CD4-positive, alpha-beta T cell treated with Interleukin-21 for 1 hour (primary cell): ENCODE measurements around the gene NOBOX.
A peak's percentile ranks its signal among the peaks of the same experiment; 100 is the strongest.
"Not testable (repeated sequence)": the region's sequence is repeated elsewhere in the genome, so short reads cannot be mapped to it uniquely, and the experiment has no call there.

Source experiments
- DNase-seq: peaks from one replicate; pipeline ENCODE4 v3.0.0-alpha.2; 2020

The NOBOX gene

DNA sequence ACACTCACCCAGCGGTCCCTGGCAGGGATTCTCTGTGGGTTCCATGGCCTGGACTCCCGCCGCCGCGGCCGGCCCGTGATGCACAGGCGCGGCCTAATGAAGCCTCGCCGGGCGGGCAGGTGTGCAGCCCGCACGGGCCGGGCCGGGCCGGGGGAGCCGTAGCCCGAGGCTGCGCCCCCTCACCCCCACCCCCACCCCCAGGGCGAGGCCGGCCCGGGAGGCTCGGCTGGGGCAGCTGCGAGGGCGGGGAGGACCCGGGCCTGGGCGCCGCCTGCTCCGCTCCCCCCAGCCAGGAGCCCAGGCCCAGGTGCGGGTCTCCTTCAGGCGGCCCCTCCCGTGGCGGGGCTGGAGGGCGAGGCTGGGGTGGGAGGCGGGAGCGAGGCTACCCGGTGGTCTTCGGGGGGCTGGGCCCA is at the start of gene NOBOX:
Gene NOBOX (minus strand): TSS at position 45 of the 413 bp plus-strand sequence.
- DNase-seq = no peak

- DNase-seq = no peak
Observed at GRCh38 chr7:144452064-144452463, 48.6 kb upstream of the NOBOX start.

- no peak for DNase-seq
Observed at GRCh38 chr7:144445590-144445989, 42.1 kb upstream of the NOBOX start.

- no peak for DNase-seq
Observed at GRCh38 chr7:144439717-144440205, 36.3 kb upstream of the NOBOX start.

GRCh38 chr7:144438759-144439158 is 35.3 kb upstream of the NOBOX start:
- DNase-seq = no peak

DNA sequence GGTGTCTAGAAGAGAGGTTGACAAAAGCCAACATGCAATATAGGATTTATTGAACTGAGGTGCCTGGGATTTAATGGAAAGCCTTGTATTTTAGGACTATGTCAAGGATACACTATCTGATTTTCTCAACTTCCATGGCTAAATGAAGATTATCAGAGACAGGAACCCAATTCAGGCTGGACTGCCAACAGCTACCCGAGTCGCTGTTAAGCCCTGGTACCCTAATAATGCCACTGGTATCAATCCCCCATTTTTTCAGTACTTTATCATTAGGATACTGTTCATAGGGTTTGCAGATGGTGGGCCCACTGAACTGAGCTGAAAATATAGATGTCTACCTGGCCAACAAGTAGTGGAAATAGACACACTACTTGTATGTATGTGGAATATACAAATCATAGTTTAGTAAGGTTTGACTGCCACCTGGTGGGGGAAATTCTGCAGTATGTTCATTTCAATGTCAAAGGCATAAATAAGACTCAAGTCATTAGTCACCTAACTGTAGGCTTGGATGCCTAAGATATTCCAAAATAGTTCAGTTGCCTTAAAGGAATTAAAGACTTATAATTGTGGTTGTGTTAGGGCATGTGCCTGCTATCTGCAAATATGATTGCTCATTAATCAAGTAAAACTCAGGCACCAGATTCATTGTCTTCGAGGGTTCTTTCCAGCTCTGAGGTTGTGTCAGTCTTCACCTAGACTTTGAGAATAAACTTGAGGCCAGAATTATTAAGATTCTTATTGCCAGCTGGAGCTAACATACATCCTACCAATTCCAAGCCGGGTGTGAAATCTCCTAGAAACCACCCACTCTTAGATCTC is 34.1 kb upstream of the NOBOX start:
- DNase-seq = peak; percentile 53

- DNase-seq = no peak
Observed at GRCh38 chr7:144436500-144436899, 33.0 kb upstream of the NOBOX start.

DNA sequence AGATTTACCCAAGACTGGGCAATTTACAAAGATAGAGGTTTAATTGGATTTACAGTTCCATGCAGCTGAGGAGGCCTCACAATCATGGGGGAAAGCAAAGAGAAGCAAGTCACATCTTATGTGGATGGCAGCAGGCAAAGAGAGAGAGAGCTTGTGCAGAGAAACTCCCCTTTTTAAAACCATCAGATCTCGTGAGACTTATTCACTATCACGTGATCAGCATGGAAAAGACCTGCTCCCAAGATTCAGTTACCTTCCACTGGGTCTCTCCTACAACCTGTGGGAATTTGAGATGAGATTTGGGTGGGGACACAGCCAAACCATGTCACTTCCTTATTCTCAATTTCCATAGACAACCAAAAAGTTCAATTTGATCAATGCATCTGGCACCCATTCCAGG is 24.9 kb upstream of the NOBOX start:
- DNase-seq = no peak

GRCh38 chr7:144427539-144427938 is 24.0 kb upstream of the NOBOX start:
- DNase-seq = not testable (repeated sequence)

DNA sequence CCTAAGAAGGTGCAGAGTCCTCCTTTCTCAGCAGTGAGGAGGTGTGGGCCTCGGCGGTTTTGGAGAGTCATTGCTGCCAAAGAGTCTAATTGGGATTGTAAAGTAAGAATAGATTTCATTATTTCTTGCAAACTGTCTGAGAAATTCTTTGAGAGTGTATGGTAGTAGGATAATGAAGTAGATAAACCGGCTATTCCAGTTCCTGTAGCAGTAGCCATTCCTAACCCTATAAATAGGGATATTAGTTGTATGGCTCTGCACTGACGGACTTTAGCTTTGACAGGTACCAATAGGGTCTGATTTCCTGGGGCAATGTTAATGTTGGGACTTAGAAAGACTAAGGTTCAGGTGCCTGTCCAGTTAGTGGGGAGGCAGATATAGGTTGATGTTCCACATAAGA is 15.4 kb upstream of the NOBOX start:
- not testable (repeated sequence) for DNase-seq

- no peak for DNase-seq
Observed at GRCh38 chr7:144416341-144416740, 12.8 kb upstream of the NOBOX start.

DNA sequence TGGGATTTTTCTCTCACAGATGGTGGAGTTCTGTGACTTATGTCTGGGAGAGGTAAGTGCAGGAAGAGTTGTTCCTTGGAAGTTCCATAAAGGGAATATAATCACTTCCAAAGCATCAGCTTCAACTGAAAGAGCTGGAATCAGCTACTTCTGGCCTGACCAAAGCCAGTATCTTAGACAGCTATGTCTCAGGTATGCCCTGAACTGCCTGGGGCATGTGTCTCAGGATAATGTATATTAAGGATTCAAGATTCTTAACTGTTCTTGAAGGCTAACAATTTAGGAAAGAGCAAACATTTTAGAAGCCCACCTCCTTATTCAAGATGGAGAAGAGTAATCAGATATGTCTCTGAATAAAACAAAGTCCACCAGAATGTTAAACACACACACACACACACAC is 12.4 kb upstream of the NOBOX start:
- DNase-seq = no peak

- no peak for DNase-seq
Observed at GRCh38 chr7:144414815-144415214, 11.3 kb upstream of the NOBOX start.

DNA sequence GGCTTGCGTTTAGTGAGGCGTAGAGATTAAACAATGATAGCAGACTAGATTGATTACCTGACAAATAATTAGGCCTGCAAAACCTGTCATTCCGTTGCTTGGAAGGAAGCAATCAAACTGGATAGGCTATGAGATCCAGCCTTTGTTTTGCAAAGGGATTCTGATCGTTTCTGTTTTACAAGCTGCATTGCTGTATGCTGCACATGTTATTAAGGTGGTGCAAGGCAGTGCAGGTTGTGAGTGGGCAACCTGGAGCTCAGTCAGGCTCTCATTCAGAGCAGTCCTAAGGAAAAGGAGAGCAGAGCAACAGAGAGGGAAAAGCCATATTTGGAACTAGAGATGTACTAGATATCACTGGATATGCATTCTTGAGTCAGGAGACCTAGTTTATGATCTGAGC is 6.9 kb upstream of the NOBOX start:
- no peak for DNase-seq

GRCh38 chr7:144408121-144408520 is 4.6 kb upstream of the NOBOX start:
- DNase-seq = no peak

GRCh38 chr7:144407266-144407931 is 3.9 kb upstream of the NOBOX start:
- no peak for DNase-seq

GRCh38 chr7:144404946-144405345 is 1.5 kb upstream of the NOBOX start:
- no peak for DNase-seq

DNA sequence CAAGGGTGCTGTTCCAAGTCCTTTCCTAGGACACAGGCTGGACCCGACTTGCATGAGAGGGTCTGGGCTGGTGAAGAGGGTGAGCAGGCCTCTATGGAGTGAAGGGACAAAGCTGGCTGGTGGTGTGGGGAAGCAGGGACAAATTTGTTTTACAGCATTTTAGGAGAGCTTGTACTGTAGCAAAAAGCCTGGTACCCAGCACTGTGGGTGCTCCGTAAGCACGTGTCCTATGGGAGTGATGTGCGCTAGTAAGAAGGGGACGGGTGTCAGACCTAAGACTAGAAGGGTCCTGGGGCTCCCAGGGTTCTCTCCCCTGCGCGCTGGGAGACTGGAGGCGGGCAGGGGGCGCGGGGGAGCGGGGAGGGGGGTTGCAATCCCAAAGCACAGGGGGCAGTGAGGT is 391 bp downstream of the NOBOX start:
- DNase-seq = no peak

GRCh38 chr7:144401490-144401889 is 2.0 kb downstream of the NOBOX start:
- DNase-seq = no peak

GRCh38 chr7:144399946-144400345 is 3.5 kb downstream of the NOBOX start:
- DNase-seq = no peak

DNA sequence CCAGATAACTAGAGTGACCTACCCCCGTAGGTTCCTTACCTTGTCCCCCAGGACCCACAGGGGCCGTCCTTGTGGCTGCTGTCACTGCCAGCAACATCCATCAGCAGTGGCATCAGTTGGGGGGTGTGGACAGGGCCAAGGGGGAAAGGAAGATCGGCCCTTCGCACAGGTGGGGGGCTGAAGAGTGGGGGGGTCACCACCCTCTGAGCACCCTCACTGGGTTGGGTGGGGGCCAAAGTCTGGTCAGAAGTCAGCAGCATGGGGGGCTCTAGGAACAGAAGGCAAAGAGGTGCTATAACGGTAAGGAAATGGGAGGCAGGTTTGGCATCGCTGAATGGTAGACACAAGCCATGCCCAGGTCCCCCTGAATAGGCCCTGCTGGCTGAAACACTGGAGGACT is 4.6 kb downstream of the NOBOX start:
- no peak for DNase-seq

GRCh38 chr7:144398291-144398690 is 5.2 kb downstream of the NOBOX start:
- DNase-seq = no peak

DNA sequence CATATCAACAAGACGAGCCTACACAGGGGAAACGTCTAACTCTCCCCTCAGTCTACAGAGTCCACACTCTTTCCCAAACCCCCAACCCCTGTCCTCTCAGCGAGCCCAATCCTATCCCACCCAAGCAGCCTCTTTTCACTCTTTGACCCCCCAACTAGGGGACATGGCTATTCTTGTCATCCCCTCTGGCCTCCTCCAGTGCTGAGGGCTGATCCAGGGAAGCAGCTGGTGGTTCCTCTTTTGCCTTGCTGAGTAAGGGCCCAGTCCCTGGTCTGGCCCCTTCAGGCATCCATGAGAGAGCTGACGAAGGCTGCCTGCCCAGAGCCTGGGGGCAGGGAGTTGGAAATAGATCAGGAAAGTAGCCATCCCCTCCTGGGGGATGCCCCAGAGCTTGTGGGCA is 6.4 kb downstream of the NOBOX start:
- no peak for DNase-seq

GRCh38 chr7:144391823-144392255 is 11.7 kb downstream of the NOBOX start:
- DNase-seq = peak; percentile 70
